Natural killer cell (primary cell): ENCODE data around the gene FOXK1. TPM values are rescaled to one million over a fixed set of nuclear protein-coding genes. Genes with fewer than 3 reads are reported as not detected.

Source experiments
- ATAC-seq, 3 donors: fragments of 150-1000 bp in 2 of 3; fragments of 200-7000 bp in 1 of 3; cut with Tn5 transposase; 1 replicate in 1 of 3; 2 replicates in 2 of 3; pipeline ENCODE4 v1.10.0; 2021; ENCODE audit warnings: mild to moderate bottlenecking in 2 of 3, moderate library complexity in 2 of 3
- DNase-seq, 2 donors: peaks; one replicate each; pipeline versions ENCODE4 v3.0.0 to v3.0.0-alpha.2; 2013 to 2021; ENCODE audit warnings: mixed read lengths in 1 of 2
- H3K27ac ChIP-seq: one replicate; pipeline ENCODE4 v1.5.1; 2013; ENCODE audit warnings: mild to moderate bottlenecking, low read length
- H3K27me3 ChIP-seq: one replicate; pipeline ENCODE4 v1.6.1; 2013; ENCODE audit warnings: low read length; ENCODE audit not compliant: control insufficient read depth, insufficient read depth
- H3K36me3 ChIP-seq: one replicate; pipeline ENCODE4 v1.6.1; 2013; ENCODE audit warnings: low read length; ENCODE audit not compliant: control insufficient read depth, insufficient read depth
- H3K4me1 ChIP-seq: one replicate; pipeline ENCODE4 v1.6.1; 2013; ENCODE audit warnings: low read length; ENCODE audit not compliant: control insufficient read depth, insufficient read depth
- H3K4me3 ChIP-seq: one replicate; pipeline ENCODE4 v1.5.1; 2013; ENCODE audit warnings: low read length
- H3K9me3 ChIP-seq: one replicate; pipeline ENCODE4 v1.6.1; 2013; ENCODE audit warnings: low read length; ENCODE audit not compliant: control insufficient read depth, insufficient read depth
- H3K27ac Mint-ChIP-seq, 2 donors: one replicate each; pipeline ENCODE4 v1.8.0; 2022; ENCODE audit warnings: mild to moderate bottlenecking in 2 of 2, mixed read lengths in 2 of 2, moderate library complexity in 1 of 2
- H3K27me3 Mint-ChIP-seq, 2 donors: one replicate each; pipeline ENCODE4 v1.8.0; 2022; ENCODE audit warnings: low read depth in 2 of 2, mixed read lengths in 2 of 2
- H3K36me3 Mint-ChIP-seq: one replicate; pipeline ENCODE4 v1.8.0; 2022; ENCODE audit warnings: mixed read lengths
- H3K4me1 Mint-ChIP-seq, 2 donors: one replicate each; pipeline ENCODE4 v1.8.0; 2022; ENCODE audit warnings: mixed read lengths in 2 of 2
- H3K4me3 Mint-ChIP-seq: one replicate; pipeline ENCODE4 v1.8.0; 2022; ENCODE audit warnings: mild to moderate bottlenecking, moderate library complexity, mixed read lengths
- H3K9me3 Mint-ChIP-seq, 2 donors: one replicate each; pipeline ENCODE4 v1.8.0; 2022; ENCODE audit warnings: mixed read lengths in 2 of 2
- WGBS: methylation state at CpG from one replicate; pipeline ENCODE4 v1.1.7; 2013; ENCODE audit warnings: missing lambda C conversion rate; ENCODE audit not compliant: insufficient coverage; 5-methylcytosine and 5-hydroxymethylcytosine counted together
- intact Hi-C: fragments of 100-400 bp; cut with micrococcal nuclease; formaldehyde crosslinking; loops from one replicate; pipeline ENCODE4 v1.14.2; 2022
- total RNA-seq, 4 donors: library from RNA; stranded (reverse); fragments of 120-200 nt in 1 of 4; gene quantifications; one replicate each; pipeline versions ENCODE4 v1.2.3 to v1.2.4, GENCODE V29; 2013 to 2022
- TF ChIP-seq, protein P1 (sequence below): fragments of 200-600 bp; IDR thresholded peaks from one replicate; pipeline ENCODE4 v1.8.0; 2022; ENCODE audit warnings: antibody characterized with exemption

Gene FOXK1
- total RNA-seq, 3 donors from 2014 or later (not counting 1 experiment from before 2014, with no cell fraction given), result 51.6 to 59.7 (median 55.3) TPM

DNA sequence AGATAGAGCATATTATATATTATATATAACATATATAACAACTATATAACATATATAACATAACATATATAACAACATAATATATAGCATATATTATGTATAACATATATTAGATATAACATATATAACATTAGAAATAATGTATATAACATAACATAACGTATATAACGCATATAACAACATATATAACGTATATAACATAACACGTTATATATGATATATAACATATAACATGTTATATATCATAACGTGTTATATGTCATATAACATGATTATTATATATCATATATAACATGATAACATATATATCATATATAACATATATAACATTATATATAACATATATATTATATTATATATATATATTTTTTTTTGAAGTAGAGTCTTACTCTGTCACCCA, 97.0 kb downstream of the FOXK1 start:
- H3K9me3 Mint-ChIP-seq, result no peaks in the 10 kb centered on the region
- WGBS, result no CpG with 5 or more reads among the region's 5 CpGs
- no peaks in the 10 kb centered on the region for H3K27me3 Mint-ChIP-seq
- ATAC-seq (no peak), DNase-seq (no peak)
- peaks cover 25% of the 10 kb centered on the region for H3K4me1 ChIP-seq
- no peak overlapping the region for H3K4me3 Mint-ChIP-seq
- intact Hi-C loops, result loop anchor here (5.0 kb wide), 1 partner anchor 137 kb away; no protein-coding TSS in a partner anchor
- no peaks in the 10 kb centered on the region for H3K27me3 ChIP-seq
- peaks cover 31 to 34% of the 10 kb centered on the region in 2 donors for H3K4me1 Mint-ChIP-seq
- H3K27ac Mint-ChIP-seq, result no peak overlapping the region
- no peaks in the 10 kb centered on the region for H3K9me3 ChIP-seq
- no peak overlapping the region for H3K27ac ChIP-seq
- TF ChIP-seq, protein P1, sequence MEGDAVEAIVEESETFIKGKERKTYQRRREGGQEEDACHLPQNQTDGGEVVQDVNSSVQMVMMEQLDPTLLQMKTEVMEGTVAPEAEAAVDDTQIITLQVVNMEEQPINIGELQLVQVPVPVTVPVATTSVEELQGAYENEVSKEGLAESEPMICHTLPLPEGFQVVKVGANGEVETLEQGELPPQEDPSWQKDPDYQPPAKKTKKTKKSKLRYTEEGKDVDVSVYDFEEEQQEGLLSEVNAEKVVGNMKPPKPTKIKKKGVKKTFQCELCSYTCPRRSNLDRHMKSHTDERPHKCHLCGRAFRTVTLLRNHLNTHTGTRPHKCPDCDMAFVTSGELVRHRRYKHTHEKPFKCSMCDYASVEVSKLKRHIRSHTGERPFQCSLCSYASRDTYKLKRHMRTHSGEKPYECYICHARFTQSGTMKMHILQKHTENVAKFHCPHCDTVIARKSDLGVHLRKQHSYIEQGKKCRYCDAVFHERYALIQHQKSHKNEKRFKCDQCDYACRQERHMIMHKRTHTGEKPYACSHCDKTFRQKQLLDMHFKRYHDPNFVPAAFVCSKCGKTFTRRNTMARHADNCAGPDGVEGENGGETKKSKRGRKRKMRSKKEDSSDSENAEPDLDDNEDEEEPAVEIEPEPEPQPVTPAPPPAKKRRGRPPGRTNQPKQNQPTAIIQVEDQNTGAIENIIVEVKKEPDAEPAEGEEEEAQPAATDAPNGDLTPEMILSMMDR, result no peak
- no peak overlapping the region for H3K4me3 ChIP-seq
- peaks cover 32% of the 10 kb centered on the region for H3K36me3 ChIP-seq
- H3K36me3 Mint-ChIP-seq, result no peaks in the 10 kb centered on the region

DNA sequence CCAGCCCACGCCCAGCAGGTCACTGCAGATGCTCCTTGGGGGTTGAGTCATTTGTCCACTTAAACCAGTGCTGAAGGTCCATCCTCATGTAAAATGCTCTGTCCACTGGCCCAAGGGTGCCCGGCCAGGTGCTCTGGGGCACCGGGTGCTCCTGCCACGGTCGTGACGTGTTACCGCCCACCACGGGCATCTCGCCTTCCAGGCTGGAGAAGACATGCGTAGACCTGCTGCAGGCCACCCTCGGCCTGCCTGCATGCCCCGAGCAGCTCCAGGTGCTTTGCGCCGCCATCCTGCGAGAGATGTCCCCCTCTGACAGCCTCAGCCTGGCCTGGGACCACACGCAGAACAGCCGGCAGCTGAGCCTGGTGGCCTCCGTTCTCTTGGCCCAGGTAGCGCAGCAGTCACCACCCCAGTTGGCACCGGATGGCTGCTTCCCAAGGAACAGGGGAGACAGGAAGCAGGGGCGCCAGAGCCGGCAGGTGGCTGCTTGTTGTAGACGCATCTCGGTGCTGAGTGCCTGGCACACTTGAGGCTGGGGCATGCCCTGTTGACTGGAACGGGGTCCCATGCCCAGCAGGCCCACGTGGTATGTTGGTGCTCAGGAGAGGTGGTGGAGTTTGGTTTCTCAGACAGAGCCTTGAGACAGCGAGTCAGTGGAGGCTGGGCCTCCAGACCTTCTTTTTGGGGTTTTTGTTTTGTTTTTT, 99.4 kb downstream of the FOXK1 start:
- Mint-ChIP-seq H3K9me3 (no peaks in the 10 kb centered on the region), H3K36me3 (no peaks in the 10 kb centered on the region), H3K27ac (no peak overlapping the region), H3K4me3 (no peak overlapping the region), H3K4me1 (peaks cover 14 to 15% of the 10 kb centered on the region in 2 donors), H3K27me3 (no peaks in the 10 kb centered on the region)
- TF ChIP-seq, protein P1, result no peak
- 97% methylated on average over 27 of the region's 27 CpGs for WGBS
- Histone ChIP-seq H3K4me1 (peaks cover 9% of the 10 kb centered on the region), H3K4me3 (no peak overlapping the region), H3K9me3 (no peaks in the 10 kb centered on the region), H3K36me3 (peaks cover 53% of the 10 kb centered on the region), H3K27me3 (no peaks in the 10 kb centered on the region), H3K27ac (no peak overlapping the region)
- no peak for ATAC-seq
- no peak for DNase-seq
- intact Hi-C loops, result no loop called here

DNA sequence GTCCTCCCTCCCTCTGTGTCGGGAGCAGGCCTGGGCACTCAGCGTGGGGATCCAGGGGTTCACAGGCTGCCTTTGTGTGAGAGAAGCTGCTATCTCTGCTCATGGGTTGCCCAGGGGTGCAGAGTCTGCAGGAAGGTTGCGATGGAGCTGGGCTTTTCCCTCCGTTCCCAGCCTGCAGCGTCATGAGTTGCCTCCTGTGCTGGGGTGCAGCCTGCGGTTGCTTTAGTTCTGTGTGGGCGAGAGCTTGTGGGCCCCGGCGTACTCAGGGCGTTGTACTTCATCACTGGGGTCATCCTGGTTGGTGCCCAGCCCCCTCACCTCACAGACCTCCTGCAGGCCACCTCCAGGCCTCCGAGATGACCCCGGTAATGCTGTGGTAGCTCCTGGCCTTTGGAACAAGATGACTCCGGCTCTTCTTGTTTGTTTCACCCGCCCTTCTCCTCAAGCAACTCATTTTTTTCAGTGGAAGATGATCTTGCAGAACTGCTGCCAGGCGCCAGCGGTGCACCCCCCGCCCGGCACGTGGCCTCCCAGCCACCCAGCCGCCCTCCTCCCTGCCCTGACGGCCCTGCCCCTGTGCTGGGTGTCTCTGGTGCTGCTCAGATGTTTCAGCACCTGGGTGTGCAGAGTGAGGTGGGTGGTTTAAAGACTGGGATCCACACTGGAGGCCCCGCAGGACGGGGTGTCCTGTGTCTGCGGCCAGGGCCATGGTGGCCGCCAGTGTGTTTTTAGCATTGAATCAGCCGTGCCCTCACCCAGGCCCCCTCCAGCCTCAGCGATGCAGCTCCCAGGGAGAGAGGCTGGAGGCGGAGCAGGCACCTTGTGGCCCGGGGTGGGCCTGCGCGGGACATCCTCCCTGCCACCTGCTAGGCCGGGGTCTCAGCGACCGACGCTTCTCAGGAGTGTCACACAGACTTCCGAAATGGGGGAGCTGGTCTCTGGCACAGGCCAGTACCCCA, 100.5 kb downstream of the FOXK1 start:
- Mint-ChIP-seq H3K9me3 (no peaks in the 10 kb centered on the region), H3K27me3 (no peaks in the 10 kb centered on the region), H3K27ac (no peak overlapping the region), H3K36me3 (no peaks in the 10 kb centered on the region), H3K4me1 (peaks cover 8 to 9% of the 10 kb centered on the region in 2 donors), H3K4me3 (no peak overlapping the region)
- Histone ChIP-seq H3K9me3 (no peaks in the 10 kb centered on the region), H3K27me3 (no peaks in the 10 kb centered on the region), H3K27ac (no peak overlapping the region), H3K4me3 (no peak overlapping the region), H3K36me3 (peaks cover 61% of the 10 kb centered on the region), H3K4me1 (peaks cover 5% of the 10 kb centered on the region)
- no peak for ATAC-seq
- 97% methylated on average over 36 of the region's 36 CpGs for WGBS
- DNase-seq, result no peak
- TF ChIP-seq, protein P1, result no peak
- intact Hi-C loops, result no loop called here
